Measurements from ENCODE around the gene TMCC1. TPM values are rescaled to one million over a fixed set of nuclear protein-coding genes. Genes with fewer than 3 reads are reported as not detected.

The TMCC1 gene
- total and polyA plus RNA-seq, 4 donors = 4.6 to 44.2 (median 24.0) TPM

DNA sequence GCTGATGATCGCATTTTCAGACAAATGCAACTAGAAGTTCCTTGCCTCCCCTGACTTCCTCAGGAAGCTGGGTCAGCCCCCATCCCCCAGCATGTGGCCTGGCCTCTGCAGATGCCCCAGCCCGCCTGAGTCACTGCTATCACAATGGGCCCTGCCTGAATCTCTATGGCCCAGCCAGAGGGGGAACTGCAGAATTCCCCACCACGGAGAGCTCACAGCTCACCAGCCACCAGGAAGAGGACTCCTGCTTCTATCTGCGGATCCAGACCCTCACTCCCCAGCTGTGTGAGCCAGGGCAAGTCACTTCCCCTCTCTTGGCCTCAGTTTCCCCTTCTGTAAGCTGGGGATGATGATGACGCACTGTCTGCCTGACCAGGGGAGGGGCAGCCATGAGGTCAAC is 293.9 kb downstream of the TMCC1 start:
- H3K4me3 ChIP-seq (ENCODE audit: low read length in 2 of 2) = no peak overlapping the region
- ATAC-seq (ENCODE audit: low FRiP score) (no peak), DNase-seq (peak in 1 of 2 donors; percentile 92)
- no peaks in the 10 kb centered on the region for H3K4me1 ChIP-seq (ENCODE audit: control insufficient read depth in 1 of 2, insufficient read depth in 2 of 2, low read length in 2 of 2)
- no peaks in the 10 kb centered on the region for H3K36me3 ChIP-seq (ENCODE audit: control insufficient read depth in 1 of 2, insufficient read depth in 2 of 2, low read length in 1 of 2)
- intact Hi-C loops (cut with DNase I) = loop anchor here in 1 of 2 donors (5.0 kb wide), 2 partner anchors 37 to 107 kb away; no protein-coding TSS in a partner anchor
- 70 to 72% methylated on average over 5 of the region's 5 CpGs for WGBS, 2 donors
- no peaks in the 10 kb centered on the region for H3K9me3 ChIP-seq (ENCODE audit: control insufficient read depth, low read length)
- no peak overlapping the region for H3K27ac ChIP-seq (ENCODE audit: low read depth in 1 of 2, low read length in 2 of 2)
- H3K27me3 ChIP-seq (ENCODE audit: control insufficient read depth in 1 of 2, insufficient read depth in 2 of 2, low read length in 1 of 2) = no peaks in the 10 kb centered on the region

DNA sequence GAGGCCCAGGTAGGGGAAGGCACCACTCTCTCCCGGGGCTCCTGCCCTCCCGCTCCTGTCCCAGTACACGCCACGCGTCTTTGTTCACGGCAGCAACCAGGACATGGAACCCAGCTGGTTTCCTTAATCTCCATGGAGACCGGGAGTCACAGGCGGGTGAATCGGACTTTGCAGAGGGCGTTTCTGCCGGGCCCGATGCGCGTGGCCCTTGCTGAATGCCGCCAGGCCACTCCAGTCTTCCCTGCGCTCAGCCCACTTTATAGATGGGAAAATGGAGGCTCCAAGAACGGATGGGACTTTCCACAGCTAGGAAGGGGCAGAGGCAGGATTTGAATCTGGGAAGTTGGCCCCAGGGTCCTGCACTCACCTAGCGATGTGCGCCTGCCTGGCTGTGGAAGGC is 294.4 kb downstream of the TMCC1 start:
- ATAC-seq (ENCODE audit: low FRiP score) (no peak), DNase-seq (no peak)
- intact Hi-C loops (cut with DNase I) = no loop called here
- H3K36me3 ChIP-seq (ENCODE audit: control insufficient read depth in 1 of 2, insufficient read depth in 2 of 2, low read length in 1 of 2) = no peaks in the 10 kb centered on the region
- H3K27me3 ChIP-seq (ENCODE audit: control insufficient read depth in 1 of 2, insufficient read depth in 2 of 2, low read length in 1 of 2) = no peaks in the 10 kb centered on the region
- H3K27ac ChIP-seq (ENCODE audit: low read depth in 1 of 2, low read length in 2 of 2) = no peak overlapping the region
- no peak overlapping the region for H3K4me3 ChIP-seq (ENCODE audit: low read length in 2 of 2)
- no peaks in the 10 kb centered on the region for H3K9me3 ChIP-seq (ENCODE audit: control insufficient read depth, low read length)
- 89 to 92% methylated on average over 19 of the region's 19 CpGs for WGBS, 2 donors
- H3K4me1 ChIP-seq (ENCODE audit: control insufficient read depth in 1 of 2, insufficient read depth in 2 of 2, low read length in 2 of 2) = no peaks in the 10 kb centered on the region

DNA sequence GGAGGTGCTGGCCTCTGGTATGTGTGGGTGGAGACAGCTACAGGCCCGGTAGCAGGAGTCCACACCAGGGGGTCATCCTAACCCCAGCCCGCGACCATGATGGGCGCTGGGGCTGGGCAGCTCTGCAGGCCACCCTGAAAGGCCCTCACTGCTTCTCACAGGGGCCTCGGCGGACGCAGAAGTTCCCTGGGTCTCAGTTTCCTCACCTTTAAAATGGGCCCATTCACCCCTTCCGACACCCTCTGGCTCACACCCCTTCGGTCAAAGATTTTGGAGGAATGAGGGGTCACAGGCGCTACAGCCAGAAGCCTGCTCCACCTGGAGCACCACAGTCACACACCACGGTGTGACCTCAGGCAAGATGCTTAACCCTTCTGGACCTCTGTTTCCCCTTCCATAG is 295.0 kb downstream of the TMCC1 start:
- no peaks in the 10 kb centered on the region for H3K9me3 ChIP-seq (ENCODE audit: control insufficient read depth, low read length)
- intact Hi-C loops (cut with DNase I) = no loop called here
- 88 to 90% methylated on average over 11 of the region's 11 CpGs for WGBS, 2 donors
- no peaks in the 10 kb centered on the region for H3K4me1 ChIP-seq (ENCODE audit: control insufficient read depth in 1 of 2, insufficient read depth in 2 of 2, low read length in 2 of 2)
- H3K27ac ChIP-seq (ENCODE audit: low read depth in 1 of 2, low read length in 2 of 2) = no peak overlapping the region
- DNase-seq = no peak
- H3K4me3 ChIP-seq (ENCODE audit: low read length in 2 of 2) = no peak overlapping the region
- no peaks in the 10 kb centered on the region for H3K36me3 ChIP-seq (ENCODE audit: control insufficient read depth in 1 of 2, insufficient read depth in 2 of 2, low read length in 1 of 2)
- ATAC-seq (ENCODE audit: low FRiP score) = no peak
- H3K27me3 ChIP-seq (ENCODE audit: control insufficient read depth in 1 of 2, insufficient read depth in 2 of 2, low read length in 1 of 2) = no peaks in the 10 kb centered on the region

DNA sequence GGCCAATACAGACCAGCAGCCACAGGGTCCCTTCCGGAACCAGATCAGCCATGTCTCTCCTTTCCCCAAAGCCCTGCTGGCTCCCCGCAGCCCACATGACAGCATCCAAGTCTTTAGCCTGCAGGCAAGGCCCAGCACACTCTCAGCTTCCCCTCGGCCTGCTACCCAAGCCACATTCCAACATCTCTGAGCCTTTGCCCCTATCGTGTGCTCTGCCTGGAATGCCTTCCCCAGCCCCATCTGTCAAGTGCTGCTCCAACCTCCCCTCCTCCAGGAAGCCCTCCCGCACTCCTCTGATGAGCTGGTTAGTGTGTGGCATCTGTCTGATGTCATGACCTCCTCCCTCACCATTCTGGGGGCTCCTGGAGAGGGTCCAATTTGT is 295.5 kb downstream of the TMCC1 start:
- Histone ChIP-seq H3K9me3 (ENCODE audit: control insufficient read depth, low read length) (no peaks in the 10 kb centered on the region), H3K4me1 (ENCODE audit: control insufficient read depth in 1 of 2, insufficient read depth in 2 of 2, low read length in 2 of 2) (no peaks in the 10 kb centered on the region), H3K27me3 (ENCODE audit: control insufficient read depth in 1 of 2, insufficient read depth in 2 of 2, low read length in 1 of 2) (no peaks in the 10 kb centered on the region), H3K36me3 (ENCODE audit: control insufficient read depth in 1 of 2, insufficient read depth in 2 of 2, low read length in 1 of 2) (no peaks in the 10 kb centered on the region), H3K27ac (ENCODE audit: low read depth in 1 of 2, low read length in 2 of 2) (peak overlapping the region in 1 of 2 donors; percentile 79), H3K4me3 (ENCODE audit: low read length in 2 of 2) (no peak overlapping the region)
- whole genome bisulfite sequencing, 2 donors = 34 to 35% methylated on average over 5 of the region's 5 CpGs
- ATAC-seq (ENCODE audit: low FRiP score) = no peak
- intact Hi-C loops (cut with DNase I) = loop anchor here (2.0 kb wide), 2 partner anchors 37 to 53 kb away; no protein-coding TSS in a partner anchor
- DNase-seq = no peak

Other genes with a start within 250 kb of the TMCC1 start
- not detected for gene TRH, start 81.0 kb upstream of the TMCC1 start, total RNA-seq
- not detected for gene TRH, start 81.0 kb upstream of the TMCC1 start, polyA plus RNA-seq
- 1 to 10 TPM in 1 of 2 donors, not detected in 1; 3.6 TPM for gene ALG1L2, start 188.1 kb upstream of the TMCC1 start, total RNA-seq
- gene ALG1L2, start 188.1 kb upstream of the TMCC1 start, polyA plus RNA-seq = not detected